K562 (cell line): Measurements from ENCODE around the gene MEF2B.

Source experiments
- ATF1 ChIP-seq, 2 experiments: fragments of 450-650 bp in 1 of 2; IDR thresholded peaks; 2 replicates each; pipeline ENCODE4 v1.6.1; 2016; ENCODE audit warnings: missing compliant biosample characterization in 1 of 2, missing genetic modification characterization in 1 of 2
- CC2D1A ChIP-seq: fragments of 450-650 bp; IDR thresholded peaks from 2 replicates; pipeline ENCODE4 v1.6.1; 2017; ENCODE audit warnings: mild to moderate bottlenecking
- TF ChIP-seq, protein P1 (sequence below): IDR thresholded peaks from 2 replicates; pipeline ENCODE4 v1.6.1; 2012; ENCODE audit warnings: low read depth, low read length, improper control_type of control experiment, borderline replicate concordance
- TF ChIP-seq, protein P2 (sequence below), 3 experiments: IDR thresholded peaks in 2 of 3; conservative IDR thresholded peaks in 1 of 3; 2 replicates each; pipeline ENCODE4 v1.5.1; 2011 to 2012; ENCODE audit warnings: low read length in 3 of 3, mild to moderate bottlenecking in 3 of 3, control low read depth in 2 of 3, improper control_type of control experiment in 1 of 3, inconsistent platforms in 1 of 3, low read depth in 1 of 3, mixed read lengths in 1 of 3, moderate library complexity in 1 of 3; ENCODE audit not compliant: insufficient read depth in 2 of 3
- TF ChIP-seq, protein P3 (sequence below): fragments of 250-450 bp; sonication (Bioruptor Pico); IDR thresholded peaks from 2 replicates; pipeline ENCODE4 v1.4.0; 2020; ENCODE audit warnings: mild to moderate bottlenecking, moderate library complexity

DNA sequence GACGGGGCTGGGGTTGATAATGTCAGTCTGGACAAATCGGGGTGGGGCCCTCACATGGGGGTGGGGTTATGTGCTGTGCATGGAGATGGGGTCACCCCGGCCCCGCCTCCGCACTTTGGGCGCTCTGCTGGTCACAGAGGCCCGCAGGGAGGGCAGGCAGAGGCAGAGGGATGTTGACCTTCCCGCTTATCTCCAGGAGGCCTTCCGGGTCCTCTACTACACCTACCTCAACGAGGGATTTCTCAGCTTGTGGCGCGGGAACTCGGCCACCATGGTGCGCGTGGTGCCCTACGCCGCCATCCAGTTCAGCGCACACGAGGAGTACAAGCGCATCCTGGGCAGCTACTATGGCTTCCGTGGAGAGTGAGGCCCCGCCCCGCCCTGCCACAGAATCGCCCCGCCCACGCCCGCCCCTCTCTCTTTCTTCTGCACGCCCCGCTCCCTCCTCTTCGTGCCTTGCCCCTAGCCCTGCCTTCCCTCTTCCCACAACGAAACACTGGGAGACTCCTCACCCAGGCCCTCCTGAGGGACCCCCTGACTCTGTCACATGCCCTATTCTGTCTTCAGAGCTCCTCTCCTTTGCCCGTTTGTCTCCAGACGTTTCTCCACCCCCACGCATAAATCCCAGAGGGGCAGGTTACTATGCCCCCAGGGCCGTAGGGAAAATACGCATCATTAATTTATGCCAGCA, 64.6 kb downstream of the MEF2B start:
- TF ChIP-seq, protein P1, sequence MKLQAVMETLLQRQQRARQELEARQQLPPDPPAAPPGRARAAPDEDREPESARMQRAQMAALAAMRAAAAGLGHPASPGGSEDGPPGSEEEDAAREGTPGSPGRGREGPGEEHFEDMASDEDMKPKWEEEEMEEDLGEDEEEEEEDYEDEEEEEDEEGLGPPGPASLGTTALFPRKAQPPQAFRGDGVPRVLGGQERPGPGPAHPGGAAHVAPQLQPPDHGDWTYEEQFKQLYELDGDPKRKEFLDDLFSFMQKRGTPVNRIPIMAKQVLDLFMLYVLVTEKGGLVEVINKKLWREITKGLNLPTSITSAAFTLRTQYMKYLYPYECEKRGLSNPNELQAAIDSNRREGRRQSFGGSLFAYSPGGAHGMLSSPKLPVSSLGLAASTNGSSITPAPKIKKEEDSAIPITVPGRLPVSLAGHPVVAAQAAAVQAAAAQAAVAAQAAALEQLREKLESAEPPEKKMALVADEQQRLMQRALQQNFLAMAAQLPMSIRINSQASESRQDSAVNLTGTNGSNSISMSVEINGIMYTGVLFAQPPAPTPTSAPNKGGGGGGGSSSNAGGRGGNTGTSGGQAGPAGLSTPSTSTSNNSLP, result no peak
- TF ChIP-seq CC2D1A (no peak), ATF1 (CRISPR knock-in tag; IDR thresholded peaks at IDR 0.05) (no peak), ATF1 (tag; IDR thresholded peaks at IDR 0.05) (no peak)
- TF ChIP-seq, protein P2, sequence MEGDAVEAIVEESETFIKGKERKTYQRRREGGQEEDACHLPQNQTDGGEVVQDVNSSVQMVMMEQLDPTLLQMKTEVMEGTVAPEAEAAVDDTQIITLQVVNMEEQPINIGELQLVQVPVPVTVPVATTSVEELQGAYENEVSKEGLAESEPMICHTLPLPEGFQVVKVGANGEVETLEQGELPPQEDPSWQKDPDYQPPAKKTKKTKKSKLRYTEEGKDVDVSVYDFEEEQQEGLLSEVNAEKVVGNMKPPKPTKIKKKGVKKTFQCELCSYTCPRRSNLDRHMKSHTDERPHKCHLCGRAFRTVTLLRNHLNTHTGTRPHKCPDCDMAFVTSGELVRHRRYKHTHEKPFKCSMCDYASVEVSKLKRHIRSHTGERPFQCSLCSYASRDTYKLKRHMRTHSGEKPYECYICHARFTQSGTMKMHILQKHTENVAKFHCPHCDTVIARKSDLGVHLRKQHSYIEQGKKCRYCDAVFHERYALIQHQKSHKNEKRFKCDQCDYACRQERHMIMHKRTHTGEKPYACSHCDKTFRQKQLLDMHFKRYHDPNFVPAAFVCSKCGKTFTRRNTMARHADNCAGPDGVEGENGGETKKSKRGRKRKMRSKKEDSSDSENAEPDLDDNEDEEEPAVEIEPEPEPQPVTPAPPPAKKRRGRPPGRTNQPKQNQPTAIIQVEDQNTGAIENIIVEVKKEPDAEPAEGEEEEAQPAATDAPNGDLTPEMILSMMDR (IDR thresholded peaks at IDR 0.05 in 2 of 3, conservative IDR thresholded peaks at IDR 0.05 in 1 of 3; ENCODE audit: insufficient read depth in 2 of 3, low read depth in 1 of 3, low read length in 3 of 3), result no peak
- TF ChIP-seq, protein P3, sequence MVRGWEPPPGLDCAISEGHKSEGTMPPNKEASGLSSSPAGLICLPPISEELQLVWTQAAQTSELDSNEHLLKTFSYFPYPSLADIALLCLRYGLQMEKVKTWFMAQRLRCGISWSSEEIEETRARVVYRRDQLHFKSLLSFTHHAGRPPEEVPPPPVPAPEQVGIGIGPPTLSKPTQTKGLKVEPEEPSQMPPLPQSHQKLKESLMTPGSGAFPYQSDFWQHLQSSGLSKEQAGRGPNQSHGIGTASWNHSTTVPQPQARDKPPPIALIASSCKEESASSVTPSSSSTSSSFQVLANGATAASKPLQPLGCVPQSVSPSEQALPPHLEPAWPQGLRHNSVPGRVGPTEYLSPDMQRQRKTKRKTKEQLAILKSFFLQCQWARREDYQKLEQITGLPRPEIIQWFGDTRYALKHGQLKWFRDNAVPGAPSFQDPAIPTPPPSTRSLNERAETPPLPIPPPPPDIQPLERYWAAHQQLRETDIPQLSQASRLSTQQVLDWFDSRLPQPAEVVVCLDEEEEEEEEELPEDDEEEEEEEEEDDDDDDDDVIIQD (CRISPR knock-in tag), result no peak
